Nephron (organoid): ENCODE measurements around the gene KCND3.

Experiments used
- H3K27ac Mint-ChIP-seq, 3 experiments: 2 replicates each; pipeline ENCODE4 v1.8.0; 2020; ENCODE audit warnings: mixed read lengths in 3 of 3, mild to moderate bottlenecking in 2 of 3, moderate library complexity in 1 of 3
- H3K27me3 Mint-ChIP-seq: 2 replicates; pipeline ENCODE4 v1.8.0; 2021; ENCODE audit warnings: low read depth, mild to moderate bottlenecking, moderate library complexity, mixed read lengths
- H3K36me3 Mint-ChIP-seq: 2 replicates; pipeline ENCODE4 v1.8.0; 2020; ENCODE audit warnings: low read depth, mixed read lengths
- H3K4me1 Mint-ChIP-seq: 2 replicates; pipeline ENCODE4 v1.8.0; 2020; ENCODE audit warnings: mixed read lengths
- H3K4me3 Mint-ChIP-seq, 3 experiments: 2 replicates each; pipeline ENCODE4 v1.8.0; 2020; ENCODE audit warnings: mild to moderate bottlenecking in 3 of 3, mixed read lengths in 3 of 3, moderate library complexity in 2 of 3
- H3K9me3 Mint-ChIP-seq: 2 replicates; pipeline ENCODE4 v1.8.0; 2020; ENCODE audit warnings: mixed read lengths
- CTCF ChIP-seq, 3 experiments: fragments of 200-600 bp; sonication (generic); IDR thresholded peaks; one replicate each; pipeline ENCODE4 v1.5.0; 2021; ENCODE audit warnings: antibody characterized with exemption in 3 of 3; ENCODE audit not compliant: unreplicated experiment in 3 of 3

The KCND3 gene

GRCh38 chr1:111841189-111841588, 148.3 kb downstream of the KCND3 start:
- Mint-ChIP-seq H3K9me3 (no peaks in the 10 kb centered on the region), H3K4me1 (no peaks in the 10 kb centered on the region)

GRCh38 chr1:111837393-111837792, 152.1 kb downstream of the KCND3 start:
- Mint-ChIP-seq H3K27me3 (peaks cover 5% of the 10 kb centered on the region), H3K4me3 (no peak overlapping the region), H3K27ac (no peak overlapping the region), H3K36me3 (no peaks in the 10 kb centered on the region), H3K4me1 (no peaks in the 10 kb centered on the region), H3K9me3 (no peaks in the 10 kb centered on the region)
- TF ChIP-seq CTCF (IDR thresholded peaks at IDR 0.05; ENCODE audit: unreplicated experiment in 3 of 3), result no peak

More at GRCh38 chr1:111841189-111841588, 148.3 kb downstream of the KCND3 start:
- Mint-ChIP-seq H3K27ac (no peak overlapping the region), H3K36me3 (no peaks in the 10 kb centered on the region), H3K27me3 (peaks cover 4% of the 10 kb centered on the region), H3K4me3 (no peak overlapping the region)
- no peak for TF ChIP-seq CTCF (IDR thresholded peaks at IDR 0.05; ENCODE audit: unreplicated experiment in 3 of 3)

- Mint-ChIP-seq H3K36me3 (no peaks in the 10 kb centered on the region), H3K27ac (no peak overlapping the region), H3K9me3 (no peaks in the 10 kb centered on the region), H3K27me3 (peaks cover 5% of the 10 kb centered on the region), H3K4me1 (no peaks in the 10 kb centered on the region), H3K4me3 (no peak overlapping the region)
- TF ChIP-seq CTCF (IDR thresholded peaks at IDR 0.05; ENCODE audit: unreplicated experiment in 3 of 3), result no peak
These were observed 153.4 kb downstream of the KCND3 start for GRCh38 chr1:111836111-111836510.

GRCh38 chr1:111835514-111835913, 154.0 kb downstream of the KCND3 start:
- no peaks in the 10 kb centered on the region for H3K36me3 Mint-ChIP-seq
- no peaks in the 10 kb centered on the region for H3K4me1 Mint-ChIP-seq
- H3K27ac Mint-ChIP-seq, result no peak overlapping the region
- TF ChIP-seq CTCF (IDR thresholded peaks at IDR 0.05; ENCODE audit: unreplicated experiment in 3 of 3), result no peak
- H3K4me3 Mint-ChIP-seq, result no peak overlapping the region
- peaks cover 5% of the 10 kb centered on the region for H3K27me3 Mint-ChIP-seq
- H3K9me3 Mint-ChIP-seq, result no peaks in the 10 kb centered on the region

GRCh38 chr1:111834956-111835355, 154.5 kb downstream of the KCND3 start:
- H3K27ac Mint-ChIP-seq, result no peak overlapping the region
- TF ChIP-seq CTCF (IDR thresholded peaks at IDR 0.05; ENCODE audit: unreplicated experiment in 3 of 3), result no peak
- H3K4me3 Mint-ChIP-seq, result no peak overlapping the region
- no peaks in the 10 kb centered on the region for H3K36me3 Mint-ChIP-seq
- H3K9me3 Mint-ChIP-seq, result no peaks in the 10 kb centered on the region
- H3K4me1 Mint-ChIP-seq, result no peaks in the 10 kb centered on the region
- H3K27me3 Mint-ChIP-seq, result peaks cover 5% of the 10 kb centered on the region

- H3K9me3 Mint-ChIP-seq, result no peaks in the 10 kb centered on the region
These were observed 156.1 kb downstream of the KCND3 start for GRCh38 chr1:111833334-111833733.

More at GRCh38 chr1:111833334-111833733, 156.1 kb downstream of the KCND3 start:
- Mint-ChIP-seq H3K27ac (no peak overlapping the region), H3K4me3 (no peak overlapping the region), H3K27me3 (peaks cover 5% of the 10 kb centered on the region), H3K4me1 (no peaks in the 10 kb centered on the region), H3K36me3 (no peaks in the 10 kb centered on the region)
- no peak for TF ChIP-seq CTCF (IDR thresholded peaks at IDR 0.05; ENCODE audit: unreplicated experiment in 3 of 3)
